Coronary artery (tissue), 2 donors: ENCODE data around the gene TPP2.

Source experiments
- DNase-seq: peaks from one replicate; pipeline ENCODE4 v3.0.0-alpha.2; 2017; ENCODE audit warnings: low spot score
- H3K27ac ChIP-seq, 2 donors: fragments of 200-600 bp; sonication (generic); one replicate each; pipeline ENCODE4 v1.5.1; 2016 to 2019
- H3K4me3 ChIP-seq: fragments of 200-600 bp; sonication (generic); 2 replicates; pipeline ENCODE4 v1.5.1; 2016; ENCODE audit warnings: mild to moderate bottlenecking, moderate library complexity
- TF ChIP-seq, protein P1 (sequence below): fragments of 200-600 bp; sonication (generic); IDR thresholded peaks from one replicate; pipeline ENCODE4 v1.5.1; 2019; ENCODE audit warnings: antibody characterized with exemption

TPP2 gene

DNA sequence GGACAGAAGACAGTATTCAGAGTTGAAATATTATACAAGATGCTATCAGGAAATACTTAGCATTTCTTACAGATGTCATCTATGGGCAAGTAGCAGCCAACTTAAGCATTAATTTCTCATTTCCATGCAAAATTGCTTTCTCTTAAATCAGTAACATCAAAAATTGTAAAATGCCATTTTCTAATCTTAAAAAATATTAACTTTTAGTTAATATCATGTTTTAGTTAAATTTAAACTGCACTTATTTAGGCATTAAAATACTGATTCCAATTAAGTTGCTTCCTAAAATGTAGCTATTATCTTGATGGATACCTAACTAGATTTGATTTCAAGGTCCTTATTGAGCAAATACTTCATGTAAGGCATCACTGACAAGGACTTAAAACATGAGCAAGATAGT, 70.2 kb downstream of the TPP2 start:
- no peak for DNase-seq
- H3K27ac ChIP-seq = no peak overlapping the region
- no peak overlapping the region for H3K4me3 ChIP-seq
- TF ChIP-seq, protein P1, sequence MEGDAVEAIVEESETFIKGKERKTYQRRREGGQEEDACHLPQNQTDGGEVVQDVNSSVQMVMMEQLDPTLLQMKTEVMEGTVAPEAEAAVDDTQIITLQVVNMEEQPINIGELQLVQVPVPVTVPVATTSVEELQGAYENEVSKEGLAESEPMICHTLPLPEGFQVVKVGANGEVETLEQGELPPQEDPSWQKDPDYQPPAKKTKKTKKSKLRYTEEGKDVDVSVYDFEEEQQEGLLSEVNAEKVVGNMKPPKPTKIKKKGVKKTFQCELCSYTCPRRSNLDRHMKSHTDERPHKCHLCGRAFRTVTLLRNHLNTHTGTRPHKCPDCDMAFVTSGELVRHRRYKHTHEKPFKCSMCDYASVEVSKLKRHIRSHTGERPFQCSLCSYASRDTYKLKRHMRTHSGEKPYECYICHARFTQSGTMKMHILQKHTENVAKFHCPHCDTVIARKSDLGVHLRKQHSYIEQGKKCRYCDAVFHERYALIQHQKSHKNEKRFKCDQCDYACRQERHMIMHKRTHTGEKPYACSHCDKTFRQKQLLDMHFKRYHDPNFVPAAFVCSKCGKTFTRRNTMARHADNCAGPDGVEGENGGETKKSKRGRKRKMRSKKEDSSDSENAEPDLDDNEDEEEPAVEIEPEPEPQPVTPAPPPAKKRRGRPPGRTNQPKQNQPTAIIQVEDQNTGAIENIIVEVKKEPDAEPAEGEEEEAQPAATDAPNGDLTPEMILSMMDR = no peak

DNA sequence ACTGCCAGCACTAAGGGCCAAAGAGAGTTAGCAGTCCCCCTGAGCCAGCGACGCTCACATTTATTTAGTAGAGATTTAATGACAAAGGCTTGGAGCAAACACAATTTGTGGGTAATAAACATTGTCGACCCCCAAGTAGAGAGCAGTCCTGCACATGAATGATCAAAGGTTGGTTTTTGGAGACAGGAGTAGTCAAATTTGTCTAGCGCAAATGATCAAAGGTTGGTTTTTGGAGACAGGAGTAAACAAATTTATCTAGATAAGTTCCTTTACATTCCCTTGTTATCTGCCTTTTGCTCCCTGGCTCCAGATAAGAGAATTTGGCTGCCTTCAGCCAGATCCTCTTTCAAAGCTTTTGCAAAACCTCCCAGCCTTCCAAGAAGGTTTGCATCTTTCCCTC, 71.1 kb downstream of the TPP2 start:
- H3K27ac ChIP-seq = no peak overlapping the region
- H3K4me3 ChIP-seq = no peak overlapping the region
- TF ChIP-seq, protein P1 = no peak
- DNase-seq = no peak

- no peak overlapping the region for H3K27ac ChIP-seq
- no peak for DNase-seq
- H3K4me3 ChIP-seq = no peak overlapping the region
- TF ChIP-seq, protein P1 = no peak
These were observed 73.3 kb downstream of the TPP2 start for GRCh38 chr13:102670130-102670529.

GRCh38 chr13:102675115-102675514, 78.3 kb downstream of the TPP2 start:
- TF ChIP-seq, protein P1 = no peak
- no peak for DNase-seq
- no peak overlapping the region for H3K27ac ChIP-seq
- H3K4me3 ChIP-seq = no peak overlapping the region

GRCh38 chr13:102677122-102677521, 80.3 kb downstream of the TPP2 start:
- TF ChIP-seq, protein P1 = no peak
- no peak for DNase-seq
- Histone ChIP-seq H3K4me3 (no peak overlapping the region), H3K27ac (no peak overlapping the region)

GRCh38 chr13:102678339-102679107, 81.7 kb downstream of the TPP2 start:
- TF ChIP-seq, protein P1 = no peak
- Histone ChIP-seq H3K27ac (no peak overlapping the region), H3K4me3 (no peak overlapping the region)
- DNase-seq = no peak

DNA sequence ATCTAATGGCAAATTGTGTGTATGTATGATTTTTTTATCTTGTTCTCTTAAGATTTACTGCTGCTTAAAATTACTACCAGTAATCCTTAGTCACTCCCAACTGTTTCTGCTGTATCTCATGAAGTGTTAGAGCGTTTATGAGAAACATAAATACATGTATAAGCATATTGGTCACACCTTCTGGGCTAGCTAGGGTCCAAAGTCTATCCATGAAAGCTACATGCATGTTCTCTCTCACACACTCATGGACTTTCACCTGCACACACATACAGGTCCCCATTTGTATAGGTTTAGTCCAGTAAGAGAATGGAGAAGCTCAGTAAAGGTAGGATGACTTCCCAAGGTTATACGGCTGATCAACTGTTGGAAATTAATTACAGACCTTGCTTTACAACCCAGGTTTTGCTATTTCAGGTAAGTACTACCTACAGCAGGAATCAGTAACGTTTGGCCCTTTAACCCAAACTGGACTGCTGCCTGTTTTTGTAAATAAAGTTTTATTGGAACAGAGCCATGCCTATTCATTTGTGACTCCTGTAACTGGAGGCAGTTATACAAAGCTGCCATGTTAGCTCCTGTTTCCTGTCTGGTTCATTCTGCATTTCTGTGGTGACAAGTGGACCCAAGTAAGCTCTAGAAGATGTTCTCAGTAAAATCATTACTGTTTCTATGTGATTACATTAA, 82.8 kb downstream of the TPP2 start:
- no peak for DNase-seq
- no peak overlapping the region for H3K27ac ChIP-seq
- TF ChIP-seq, protein P1 = no peak
- H3K4me3 ChIP-seq = no peak overlapping the region
